HG03064 (cell line): ENCODE measurements around the gene HSD3B1.
"Not testable (repeated sequence)": the region's sequence is repeated elsewhere in the genome, so short reads cannot be mapped to it uniquely, and the experiment has no call there.

Source experiments
- ATAC-seq: cut with Tn5 transposase; IDR thresholded peaks from one replicate; pipeline ENCODE4 v1.9.1; 2021; ENCODE audit warnings: low read depth; ENCODE audit not compliant: unreplicated experiment

The HSD3B1 gene

GRCh38 chr1:119551218-119551617, 44.2 kb downstream of the HSD3B1 start:
- no peak for ATAC-seq

DNA sequence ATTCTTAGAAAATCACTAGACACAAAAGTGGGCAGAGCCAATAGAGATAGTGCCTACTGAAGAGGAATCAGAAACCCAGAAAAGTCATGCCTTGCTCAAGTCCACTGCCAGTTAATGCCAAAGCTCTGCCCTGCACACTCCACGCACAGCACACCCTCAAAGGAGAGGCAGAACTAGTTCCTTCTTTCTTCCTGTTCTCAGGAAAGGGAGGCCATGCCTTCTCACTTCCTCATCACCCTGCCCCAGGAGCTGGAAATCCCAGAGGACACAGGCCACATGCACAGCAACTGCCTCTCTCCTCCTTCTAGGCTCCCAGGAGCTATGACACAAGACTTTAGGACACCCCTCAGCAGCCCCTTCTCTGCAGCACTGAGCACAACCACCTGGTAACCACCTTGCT, 45.6 kb downstream of the HSD3B1 start:
- ATAC-seq: not testable (repeated sequence)

DNA sequence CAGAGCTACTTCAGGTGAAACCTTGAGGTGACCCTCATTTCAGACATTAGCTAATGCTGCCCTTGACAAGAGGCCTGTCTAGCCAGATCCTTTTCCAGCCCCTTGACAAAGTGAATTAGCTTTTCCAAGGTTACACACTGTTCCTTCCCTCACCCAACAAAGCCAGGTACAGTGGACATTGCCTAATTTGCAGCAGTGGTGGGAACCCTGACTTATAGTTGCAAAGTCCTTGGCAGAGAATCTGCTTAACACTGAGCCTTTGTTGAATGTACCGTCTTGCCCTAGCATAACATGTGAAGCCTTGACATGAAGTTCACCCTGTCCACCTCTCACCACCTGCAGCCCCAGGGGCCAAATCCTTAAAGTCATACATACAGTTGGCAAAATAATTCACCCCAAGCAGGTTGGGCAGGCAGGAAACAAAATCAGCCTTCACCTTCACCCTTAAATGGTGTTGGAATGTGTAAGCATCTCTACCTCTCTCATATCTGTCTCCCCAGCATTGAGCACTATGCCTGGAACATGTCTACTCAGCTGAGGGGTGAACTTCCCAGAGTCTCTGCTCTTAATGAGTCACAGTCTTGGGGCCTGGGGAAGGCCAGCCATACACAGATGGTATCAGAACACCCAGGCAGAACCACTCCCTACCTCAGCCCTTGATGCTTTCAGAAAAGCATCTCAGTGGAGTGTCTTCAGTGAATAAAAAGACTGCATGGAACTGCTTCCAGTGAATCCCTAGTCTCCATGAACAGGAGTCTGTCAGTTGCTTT, 46.5 kb downstream of the HSD3B1 start:
- not testable (repeated sequence) for ATAC-seq

GRCh38 chr1:119554183-119554582, 47.2 kb downstream of the HSD3B1 start:
- ATAC-seq: no peak

DNA sequence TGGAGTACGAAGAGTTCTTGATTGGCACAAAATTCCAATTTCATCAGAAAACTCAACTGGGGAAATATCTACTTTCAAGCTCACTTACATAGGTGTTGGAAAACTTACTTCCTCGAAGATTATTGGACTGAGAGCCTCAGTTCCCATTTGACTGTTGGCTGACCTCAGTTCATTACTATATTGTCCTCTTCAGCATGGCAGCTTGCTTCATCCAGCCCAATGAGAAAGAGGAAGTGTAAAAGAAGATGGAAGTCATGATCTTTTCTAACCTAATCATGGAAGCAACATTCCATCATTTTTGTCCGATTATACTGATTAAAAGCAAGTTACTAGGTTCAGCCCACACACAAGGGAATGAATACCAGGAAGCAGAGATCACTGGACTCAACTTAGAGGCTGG, 49.4 kb downstream of the HSD3B1 start:
- no peak for ATAC-seq

DNA sequence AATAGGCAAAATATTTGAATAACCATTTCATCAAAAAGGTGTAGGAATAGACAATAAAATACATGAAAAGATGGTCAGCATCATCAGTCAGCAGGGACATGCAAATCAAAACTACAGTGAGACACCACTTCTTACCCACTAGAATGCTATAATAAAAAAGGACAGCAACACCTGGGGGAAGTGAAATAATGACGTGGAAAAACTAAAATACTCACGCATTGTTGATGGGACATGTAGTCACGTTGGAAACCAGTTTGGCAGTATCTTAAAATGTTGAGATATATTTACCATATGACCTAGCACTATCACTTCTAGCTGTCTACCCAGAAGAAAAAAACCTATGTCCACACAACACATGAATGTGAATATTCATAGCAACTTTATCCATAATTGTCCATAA, 53.4 kb downstream of the HSD3B1 start:
- ATAC-seq: not testable (repeated sequence)

DNA sequence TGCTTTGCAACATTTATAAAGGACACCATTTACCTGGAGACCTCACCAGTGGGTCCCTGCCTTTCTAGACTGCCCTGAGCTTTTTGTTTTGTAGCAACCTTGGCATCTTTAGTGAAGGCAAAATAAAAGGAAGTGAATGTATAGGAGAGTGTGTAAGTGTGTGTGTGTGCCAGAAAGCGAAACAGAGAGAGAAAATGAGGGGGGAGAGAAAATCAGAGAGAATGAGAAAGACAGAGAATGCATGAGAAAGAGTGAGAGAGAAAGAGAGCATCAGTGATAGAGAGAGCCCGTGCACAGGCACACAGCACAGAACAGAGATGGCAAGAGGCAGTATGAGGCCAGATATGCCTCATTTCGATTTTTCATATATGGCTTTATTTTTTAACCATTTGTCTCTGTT, 57.5 kb downstream of the HSD3B1 start:
- ATAC-seq: no peak
